PC-3 (cell line): Measurements from ENCODE around the gene ZNF700.

Experiments
- EZH2 ChIP-seq: fragments of 300-600 bp; sonication (generic); IDR thresholded peaks from one replicate; pipeline ENCODE4 v1.6.1; 2017; ENCODE audit warnings: antibody characterized with exemption, mild to moderate bottlenecking, low read length; ENCODE audit not compliant: unreplicated experiment
- TF ChIP-seq, protein P1 (sequence below): fragments of 300-600 bp; sonication (generic); conservative IDR thresholded peaks from 2 replicates; pipeline ENCODE4 v1.5.1; 2017; ENCODE audit warnings: antibody characterized with exemption, low read depth, mild to moderate bottlenecking, low read length

GRCh38 chr19:11881151-11881800 is 43.6 kb upstream of the ZNF700 start:
- TF ChIP-seq, protein P1, sequence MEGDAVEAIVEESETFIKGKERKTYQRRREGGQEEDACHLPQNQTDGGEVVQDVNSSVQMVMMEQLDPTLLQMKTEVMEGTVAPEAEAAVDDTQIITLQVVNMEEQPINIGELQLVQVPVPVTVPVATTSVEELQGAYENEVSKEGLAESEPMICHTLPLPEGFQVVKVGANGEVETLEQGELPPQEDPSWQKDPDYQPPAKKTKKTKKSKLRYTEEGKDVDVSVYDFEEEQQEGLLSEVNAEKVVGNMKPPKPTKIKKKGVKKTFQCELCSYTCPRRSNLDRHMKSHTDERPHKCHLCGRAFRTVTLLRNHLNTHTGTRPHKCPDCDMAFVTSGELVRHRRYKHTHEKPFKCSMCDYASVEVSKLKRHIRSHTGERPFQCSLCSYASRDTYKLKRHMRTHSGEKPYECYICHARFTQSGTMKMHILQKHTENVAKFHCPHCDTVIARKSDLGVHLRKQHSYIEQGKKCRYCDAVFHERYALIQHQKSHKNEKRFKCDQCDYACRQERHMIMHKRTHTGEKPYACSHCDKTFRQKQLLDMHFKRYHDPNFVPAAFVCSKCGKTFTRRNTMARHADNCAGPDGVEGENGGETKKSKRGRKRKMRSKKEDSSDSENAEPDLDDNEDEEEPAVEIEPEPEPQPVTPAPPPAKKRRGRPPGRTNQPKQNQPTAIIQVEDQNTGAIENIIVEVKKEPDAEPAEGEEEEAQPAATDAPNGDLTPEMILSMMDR = peak; percentile 61
- TF ChIP-seq EZH2 = no peak
